ENCODE measurements around the gene CHEK1. TPM values are rescaled to one million over a fixed set of nuclear protein-coding genes. Genes with fewer than 3 reads are reported as not detected.

CHEK1 gene
- total RNA-seq, 1 donor from 2014 or later = 106 TPM

DNA sequence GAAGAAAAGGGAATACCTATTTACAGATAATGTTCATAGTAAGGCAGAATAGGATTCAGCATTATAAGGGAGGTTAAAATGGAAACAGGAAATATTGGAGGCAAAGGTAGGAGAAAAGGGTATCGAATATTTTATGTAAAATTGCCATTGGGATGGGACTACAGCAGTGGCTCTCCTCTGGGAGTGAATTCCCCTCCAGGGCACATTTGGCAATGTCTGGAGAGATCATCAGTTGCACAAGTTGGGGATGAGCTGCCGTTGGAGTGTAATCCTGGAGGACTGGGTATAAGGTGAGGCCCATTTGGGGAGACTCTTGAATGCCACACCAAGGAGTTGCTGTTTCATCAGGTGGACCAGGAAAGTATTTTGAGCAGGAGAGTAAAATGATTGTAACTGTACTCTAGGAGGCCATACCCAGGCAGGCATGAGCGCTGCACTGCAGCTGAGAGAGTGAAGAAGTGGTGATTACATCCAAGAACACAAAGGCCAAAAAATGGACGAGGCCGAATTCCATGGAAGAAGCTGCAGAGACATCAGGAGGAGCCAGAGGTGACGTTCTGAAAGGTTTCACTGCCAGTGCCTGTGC, 64.4 kb downstream of the CHEK1 start:
- TF ChIP-seq CTCF (conservative IDR thresholded peaks at IDR 0.05) = no peak
- Mint-ChIP-seq H3K4me1 (no peaks in the 10 kb centered on the region), H3K4me3 (no peak overlapping the region), H3K27ac (ENCODE audit: unreplicated experiment) (no peak overlapping the region), H3K27me3 (ENCODE audit: low read depth) (no peaks in the 10 kb centered on the region), H3K9me3 (no peaks in the 10 kb centered on the region), H3K36me3 (ENCODE audit: low read depth) (peaks cover 12% of the 10 kb centered on the region)
- DNase-seq (ENCODE audit: low read depth, low spot score) = no peak

- Mint-ChIP-seq H3K4me1 (no peaks in the 10 kb centered on the region), H3K27ac (ENCODE audit: unreplicated experiment) (no peak overlapping the region), H3K4me3 (no peak overlapping the region), H3K9me3 (no peaks in the 10 kb centered on the region), H3K27me3 (ENCODE audit: low read depth) (no peaks in the 10 kb centered on the region), H3K36me3 (ENCODE audit: low read depth) (peaks cover 13% of the 10 kb centered on the region)
- TF ChIP-seq CTCF (conservative IDR thresholded peaks at IDR 0.05) = no peak
- no peak for DNase-seq (ENCODE audit: low read depth, low spot score)
These were observed 65.0 kb downstream of the CHEK1 start for GRCh38 chr11:125690006-125690405.

DNA sequence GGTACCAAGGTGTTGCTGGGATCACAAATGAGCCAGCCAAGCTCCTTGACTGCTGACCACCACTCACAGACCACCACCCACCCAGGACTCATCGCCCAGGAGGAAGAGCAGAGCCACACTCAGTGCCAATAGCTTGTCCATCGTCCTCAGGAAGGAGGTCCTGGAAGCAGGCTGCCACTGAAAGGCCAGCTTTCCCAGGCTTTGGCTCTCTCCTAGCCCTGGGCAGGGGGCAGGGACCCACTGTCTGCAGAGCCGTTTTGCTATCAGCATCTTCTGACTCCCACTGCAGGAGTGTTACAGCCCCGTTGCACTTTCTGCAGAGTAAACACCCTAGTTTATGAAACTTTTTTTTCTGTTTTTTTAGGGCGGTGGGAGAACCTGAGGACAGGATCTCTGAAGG, 67.9 kb downstream of the CHEK1 start:
- DNase-seq (ENCODE audit: low read depth, low spot score) = no peak
- Mint-ChIP-seq H3K9me3 (no peaks in the 10 kb centered on the region), H3K36me3 (ENCODE audit: low read depth) (peaks cover 14% of the 10 kb centered on the region), H3K4me3 (no peak overlapping the region), H3K4me1 (no peaks in the 10 kb centered on the region), H3K27me3 (ENCODE audit: low read depth) (no peaks in the 10 kb centered on the region), H3K27ac (ENCODE audit: unreplicated experiment) (no peak overlapping the region)
- TF ChIP-seq CTCF (conservative IDR thresholded peaks at IDR 0.05) = no peak

DNA sequence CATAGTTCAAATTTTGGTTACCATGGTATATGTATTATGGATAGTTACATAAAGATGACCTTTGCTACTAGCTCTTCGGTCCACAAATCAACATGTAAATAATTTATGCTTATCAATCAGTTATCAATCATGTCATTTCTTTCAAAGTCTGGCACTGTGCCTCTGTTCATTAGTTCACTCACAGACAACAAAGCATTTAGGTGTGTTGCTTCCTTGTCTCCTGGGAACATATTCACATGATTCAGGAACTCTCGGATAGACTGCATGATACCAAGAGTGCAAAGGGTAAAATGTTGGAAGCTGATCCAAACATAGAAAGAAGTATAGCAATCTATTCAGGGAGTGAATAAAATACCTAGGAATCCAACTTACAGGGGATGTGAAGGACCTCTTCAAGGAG, 70.0 kb downstream of the CHEK1 start:
- no peak overlapping the region for H3K4me3 Mint-ChIP-seq
- peaks cover 16% of the 10 kb centered on the region for H3K36me3 Mint-ChIP-seq (ENCODE audit: low read depth)
- DNase-seq (ENCODE audit: low read depth, low spot score) = no peak
- no peaks in the 10 kb centered on the region for H3K27me3 Mint-ChIP-seq (ENCODE audit: low read depth)
- no peaks in the 10 kb centered on the region for H3K4me1 Mint-ChIP-seq
- no peaks in the 10 kb centered on the region for H3K9me3 Mint-ChIP-seq
- no peak for TF ChIP-seq CTCF (conservative IDR thresholded peaks at IDR 0.05)
- no peak overlapping the region for H3K27ac Mint-ChIP-seq (ENCODE audit: unreplicated experiment)

GRCh38 chr11:125701018-125701610, 76.2 kb downstream of the CHEK1 start:
- Mint-ChIP-seq H3K27ac (ENCODE audit: unreplicated experiment) (no peak overlapping the region), H3K9me3 (peaks cover 7% of the 10 kb centered on the region), H3K4me1 (no peaks in the 10 kb centered on the region), H3K27me3 (ENCODE audit: low read depth) (no peaks in the 10 kb centered on the region), H3K36me3 (ENCODE audit: low read depth) (peaks cover 8% of the 10 kb centered on the region), H3K4me3 (no peak overlapping the region)
- no peak for TF ChIP-seq CTCF (conservative IDR thresholded peaks at IDR 0.05)
- no peak for DNase-seq (ENCODE audit: low read depth, low spot score)
